ENCODE results near the gene EXD3.

EXD3 gene

GRCh38 chr9:137409515-137409914 is 13.4 kb downstream of the EXD3 start:
- no peak for DNase-seq

DNA sequence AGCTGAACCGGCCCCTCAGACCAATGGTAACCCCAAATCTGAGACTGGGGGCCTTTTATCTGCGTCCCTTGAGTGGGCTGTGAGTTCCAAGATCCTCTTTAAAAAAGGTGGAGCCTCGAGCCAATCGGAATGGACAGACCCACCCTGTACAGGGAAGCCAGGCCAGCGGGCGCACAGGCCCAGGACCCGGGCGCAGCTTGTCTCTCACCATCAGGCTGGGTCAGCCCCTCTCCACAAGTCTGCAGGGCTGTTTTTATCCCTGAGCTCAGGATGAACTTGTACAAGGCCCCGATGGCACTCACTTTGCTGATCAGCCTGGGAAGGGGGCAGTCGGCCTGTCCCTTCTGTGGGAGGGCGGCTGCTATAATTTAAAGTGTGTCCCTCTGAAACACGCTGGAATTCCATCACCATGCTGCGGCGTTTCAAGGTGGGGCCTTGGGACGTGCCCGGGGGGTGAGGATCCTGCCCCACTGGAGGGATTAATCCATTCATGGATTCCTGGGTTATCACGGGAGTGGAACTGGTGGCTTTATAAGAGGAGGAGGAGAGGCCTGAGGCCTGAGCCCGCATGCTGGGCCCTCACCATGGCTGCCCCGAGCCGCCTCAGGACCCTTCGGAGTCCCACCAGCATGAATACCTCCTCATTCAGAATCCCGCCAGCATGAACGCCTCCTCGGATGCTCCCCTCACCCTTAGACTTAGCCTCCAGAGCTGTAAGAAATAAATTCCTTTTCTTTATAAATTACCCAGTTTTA is 14.1 kb downstream of the EXD3 start:
- no peak for DNase-seq

DNA sequence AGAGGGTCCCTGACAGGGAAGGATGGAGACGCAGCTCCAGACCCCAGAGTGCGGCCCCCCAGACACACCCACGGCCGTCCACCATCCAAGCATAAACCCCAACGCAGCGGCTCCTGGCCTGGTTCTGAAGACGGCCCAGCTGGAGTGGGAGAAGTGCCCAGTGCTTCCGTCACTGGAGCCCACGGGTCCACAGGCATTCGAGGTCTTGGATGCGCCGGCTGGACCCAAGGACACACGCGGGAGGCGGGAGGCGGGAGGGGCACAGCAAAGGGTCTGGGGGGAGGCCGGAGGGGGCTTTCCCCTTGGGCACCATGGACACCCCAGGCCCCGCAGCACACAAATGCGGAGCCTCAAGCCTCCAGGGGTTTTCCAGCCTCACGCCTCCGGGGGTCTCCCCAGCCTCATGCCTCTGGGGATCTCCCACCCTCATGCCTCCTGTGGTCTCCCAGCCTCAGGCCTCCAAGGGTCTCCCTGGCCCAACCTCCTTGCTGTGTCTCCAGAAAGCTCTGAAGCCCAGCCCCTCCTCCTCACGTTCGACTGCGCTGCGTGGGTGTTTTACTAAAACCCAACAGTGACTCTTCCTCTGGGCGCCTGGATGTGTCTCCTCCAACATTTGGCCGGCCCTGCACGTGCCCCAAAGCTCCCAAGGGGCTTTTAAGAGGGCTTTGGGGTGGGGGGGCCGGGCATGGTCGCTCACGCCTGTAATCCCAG is 15.2 kb downstream of the EXD3 start:
- no peak for DNase-seq

DNA sequence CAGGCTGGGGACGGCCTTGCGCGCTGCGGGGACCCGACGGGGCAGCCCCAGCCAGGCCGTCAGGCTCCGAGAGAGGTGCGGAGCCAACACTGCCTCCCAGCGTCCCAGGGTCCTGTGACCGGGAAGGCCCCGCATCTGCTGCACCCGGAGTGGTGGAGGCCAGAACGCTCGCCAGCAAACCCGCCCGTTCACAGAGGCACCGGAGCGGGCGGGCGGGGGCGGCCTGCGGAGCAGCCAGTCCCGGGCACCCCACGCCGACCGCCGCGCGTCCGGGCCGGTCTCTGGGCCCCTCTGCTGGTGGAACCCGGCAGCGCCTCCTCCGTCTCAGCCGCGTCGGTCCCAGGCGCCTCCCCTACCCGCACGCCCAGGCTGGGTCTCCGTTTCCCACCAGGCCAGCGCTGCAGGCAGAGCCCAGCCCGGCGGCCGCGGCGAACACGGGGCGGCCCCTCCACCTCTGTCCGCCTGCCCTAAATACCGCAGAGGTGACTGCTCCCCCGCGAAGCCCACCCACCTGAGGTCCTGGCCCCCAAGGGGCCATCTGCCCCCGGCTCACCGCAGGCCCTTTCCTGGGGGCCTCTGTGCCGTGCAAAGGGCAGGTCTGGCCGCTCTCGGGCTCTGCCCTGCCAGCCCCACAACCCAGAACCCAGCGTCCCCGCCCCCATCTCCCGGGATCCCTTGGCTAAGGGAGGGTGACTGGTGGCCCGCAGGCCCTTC is 15.9 kb downstream of the EXD3 start:
- DNase-seq, result peak; percentile 58 to 68

GRCh38 chr9:137406085-137406760 is 16.7 kb downstream of the EXD3 start:
- DNase-seq, result no peak

GRCh38 chr9:137405677-137406081 is 17.3 kb downstream of the EXD3 start:
- no peak for DNase-seq

DNA sequence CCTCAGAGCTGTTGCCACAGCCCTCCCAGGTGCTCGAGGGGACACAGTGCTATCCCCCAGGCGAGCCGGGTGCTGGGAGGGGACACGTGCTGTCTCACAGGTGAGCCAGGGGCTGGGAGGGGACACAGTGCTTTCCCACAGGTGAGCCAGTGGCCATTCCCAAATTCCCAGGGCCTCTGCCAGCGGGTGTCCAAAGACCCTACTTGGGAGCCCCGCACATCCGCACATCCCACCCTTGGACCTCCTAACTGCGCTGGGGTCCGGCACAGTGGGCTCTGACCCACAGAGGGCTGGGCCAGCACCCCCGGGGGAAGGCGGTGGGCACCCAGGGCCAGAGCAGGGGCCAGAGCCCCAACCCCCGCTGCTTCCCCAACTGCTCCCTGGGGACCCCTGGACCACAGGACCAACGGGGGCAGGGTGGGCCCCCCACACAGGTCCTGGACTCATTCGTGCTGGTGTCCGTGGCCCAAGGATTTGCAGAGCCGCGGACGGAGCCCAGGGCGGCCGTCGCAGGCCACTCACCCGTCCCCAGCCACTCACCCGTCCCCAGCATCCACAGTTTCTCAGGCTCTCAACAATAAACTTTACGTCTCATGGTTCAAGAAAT is 17.9 kb downstream of the EXD3 start:
- DNase-seq, result no peak

GRCh38 chr9:137403269-137403668 is 19.7 kb downstream of the EXD3 start:
- no peak for DNase-seq

DNA sequence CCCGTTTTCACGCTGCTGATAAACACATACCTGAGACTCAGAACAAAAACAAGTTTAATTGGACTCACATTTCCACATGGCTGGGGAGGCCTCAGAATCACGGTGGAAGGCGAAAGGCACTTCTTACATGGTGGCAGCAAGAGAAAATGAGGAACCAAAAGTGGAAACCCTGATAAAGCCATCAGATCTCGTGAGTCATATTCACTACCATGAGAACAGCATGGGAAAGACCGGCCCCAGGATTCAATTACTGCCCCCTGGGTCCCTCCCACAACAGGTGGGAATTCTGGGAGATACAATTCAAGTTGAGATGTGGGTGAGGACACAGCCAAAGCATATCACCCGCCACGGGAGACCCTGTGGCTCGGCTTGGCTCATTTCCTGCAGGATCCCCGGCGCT is 20.2 kb downstream of the EXD3 start:
- no peak for DNase-seq

DNA sequence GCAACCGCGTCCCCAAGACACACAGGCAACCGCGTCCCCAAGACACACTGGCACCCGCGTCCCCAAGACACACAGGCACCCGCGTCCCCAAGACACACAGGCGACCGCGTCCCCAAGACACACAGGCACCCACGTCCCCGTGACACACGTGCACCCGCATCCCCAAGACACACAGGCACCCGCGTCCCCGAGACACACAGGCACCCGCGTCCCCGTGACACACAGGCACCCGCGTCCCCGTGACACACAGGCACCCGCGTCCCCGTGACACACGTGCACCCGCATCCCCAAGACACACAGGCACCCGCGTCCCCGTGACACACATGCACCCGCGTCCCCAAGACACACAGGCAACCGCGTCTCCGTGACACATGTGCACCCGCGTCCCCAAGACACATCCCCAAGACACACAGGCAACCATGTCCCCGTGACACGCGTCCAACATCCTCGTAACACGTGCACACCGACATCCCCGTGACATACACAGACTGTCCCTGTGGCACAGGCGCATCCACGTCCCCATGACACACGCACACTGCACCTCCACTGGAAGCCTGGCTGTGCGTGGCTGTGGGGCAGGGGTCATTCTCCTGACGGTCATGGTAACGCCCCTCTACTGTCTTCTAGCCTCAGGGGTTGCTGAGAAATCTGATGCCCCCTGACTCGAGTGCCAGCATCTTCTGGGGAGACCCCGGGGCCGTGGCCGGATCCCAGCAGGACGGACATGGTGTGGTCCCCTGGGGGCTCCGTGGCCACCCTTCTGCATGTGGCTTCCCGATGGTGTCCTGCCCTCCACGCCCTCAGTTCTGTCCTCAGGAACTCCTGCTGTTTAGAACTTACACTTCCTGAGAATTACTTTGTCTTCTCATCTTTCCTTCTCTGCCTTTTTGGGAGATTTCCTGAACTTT is 24.1 kb downstream of the EXD3 start:
- DNase-seq, result no peak

GRCh38 chr9:137397675-137398423 is 25.1 kb downstream of the EXD3 start:
- DNase-seq, result peak in 1 of 2 experiments; percentile 27

DNA sequence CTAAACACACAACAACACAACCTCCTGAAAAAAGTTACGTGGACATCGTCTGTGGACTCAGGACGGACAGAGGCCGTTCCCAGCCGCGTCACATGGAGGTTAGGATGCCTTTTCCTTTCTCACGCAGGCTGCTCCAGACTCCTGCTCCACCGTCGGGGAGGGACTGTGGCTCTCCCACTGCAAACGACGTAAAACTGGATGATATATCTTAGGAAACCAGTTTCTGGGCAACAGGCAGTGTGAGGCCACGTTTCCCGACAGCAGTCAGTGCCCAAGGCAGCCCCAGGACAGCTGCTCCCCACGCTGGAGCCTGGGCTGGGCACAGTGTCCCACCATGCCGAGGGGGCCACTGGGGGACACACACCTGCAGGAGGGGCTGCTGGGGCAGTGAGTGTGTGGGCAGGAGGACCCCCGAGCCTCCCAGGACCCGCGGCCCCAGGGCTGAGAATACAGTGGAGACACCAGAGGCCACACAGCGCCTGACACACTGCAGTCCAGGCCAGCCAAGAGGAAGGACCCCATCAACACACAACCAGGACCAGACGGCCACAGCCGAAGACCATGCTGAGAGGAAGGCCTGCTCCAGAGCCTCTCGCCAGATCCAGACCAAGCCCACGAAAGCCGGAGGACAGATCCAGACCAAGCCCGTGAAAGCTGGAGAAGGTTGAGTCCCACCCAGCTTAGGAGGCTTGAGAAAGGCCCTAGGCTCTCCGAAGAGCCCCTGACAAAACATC is 26.2 kb downstream of the EXD3 start:
- no peak for DNase-seq

DNA sequence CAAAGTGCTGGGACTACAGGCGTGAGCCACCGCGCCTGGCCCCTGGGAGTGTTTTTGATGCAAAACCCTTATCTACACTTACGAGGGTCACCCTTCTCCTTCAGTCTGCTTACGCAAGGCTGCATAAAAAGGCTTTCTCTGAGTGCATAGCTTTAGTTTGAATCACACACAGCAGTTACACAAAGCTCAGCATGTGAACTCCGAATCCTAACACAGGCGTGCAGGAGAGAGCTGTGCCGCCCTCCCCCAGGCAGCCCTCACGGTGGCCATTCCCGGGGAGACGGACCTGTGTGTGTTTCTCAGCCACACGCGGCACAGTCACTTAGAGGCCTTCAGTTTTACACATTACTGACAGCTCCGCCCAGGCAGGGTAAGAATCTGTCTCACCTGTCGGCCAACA is 26.7 kb downstream of the EXD3 start:
- no peak for DNase-seq

DNA sequence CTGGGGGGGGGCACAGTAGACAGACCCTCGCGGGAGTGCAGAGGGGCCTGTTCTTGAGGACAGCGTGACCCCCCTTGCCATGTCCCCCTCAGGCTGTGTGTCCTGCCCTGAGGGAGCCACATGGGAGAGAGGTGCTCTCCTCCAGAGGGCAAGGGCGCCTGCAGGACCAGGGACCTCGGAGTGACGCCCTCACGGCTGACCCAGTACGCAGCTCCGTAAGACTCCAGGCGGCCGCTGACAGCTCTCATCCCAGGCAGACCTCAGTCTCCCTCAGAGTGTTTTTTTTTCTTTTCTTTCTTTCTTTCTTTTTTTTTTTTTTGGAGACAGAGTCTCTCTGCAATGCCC is 27.3 kb downstream of the EXD3 start:
- no peak for DNase-seq

DNA sequence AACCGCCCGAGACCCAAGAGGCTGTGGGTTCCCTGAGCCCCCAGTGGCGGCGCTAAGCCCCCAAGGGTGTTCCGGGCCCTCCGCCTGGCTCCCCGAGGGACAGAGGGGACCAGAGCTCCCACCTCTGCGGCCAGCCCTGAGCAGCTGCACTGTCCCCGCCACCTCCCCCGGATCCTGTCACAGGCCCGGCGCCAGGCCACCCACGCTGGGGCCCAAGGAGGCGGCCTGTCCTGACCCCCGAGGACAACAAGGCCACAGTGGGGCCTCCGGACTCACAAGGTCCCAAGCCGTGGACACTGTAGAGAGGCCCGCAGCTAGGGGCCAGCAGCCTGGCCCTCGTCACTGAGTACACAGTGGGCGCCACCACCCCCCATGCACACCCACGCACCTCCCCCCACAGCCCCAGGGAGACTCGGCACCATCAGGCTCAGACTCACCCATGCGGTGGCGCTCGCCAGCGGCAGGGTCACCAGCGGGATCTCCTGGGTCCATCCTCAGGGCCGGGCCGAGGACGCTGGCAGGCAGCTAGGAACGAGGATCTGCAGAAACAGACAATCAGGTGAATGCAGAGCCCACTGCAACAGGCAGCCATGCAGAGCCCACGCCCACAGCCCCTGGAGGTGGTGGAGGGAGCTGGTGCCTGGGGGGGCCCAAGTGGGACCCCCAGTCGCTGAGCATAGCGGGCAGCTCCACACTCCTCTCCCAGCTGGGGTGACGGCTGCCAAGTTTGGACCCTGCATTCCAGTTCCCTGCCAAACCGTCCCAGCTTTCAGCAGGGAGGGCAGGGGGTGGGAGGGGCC is 27.9 kb downstream of the EXD3 start:
- DNase-seq, result no peak

DNA sequence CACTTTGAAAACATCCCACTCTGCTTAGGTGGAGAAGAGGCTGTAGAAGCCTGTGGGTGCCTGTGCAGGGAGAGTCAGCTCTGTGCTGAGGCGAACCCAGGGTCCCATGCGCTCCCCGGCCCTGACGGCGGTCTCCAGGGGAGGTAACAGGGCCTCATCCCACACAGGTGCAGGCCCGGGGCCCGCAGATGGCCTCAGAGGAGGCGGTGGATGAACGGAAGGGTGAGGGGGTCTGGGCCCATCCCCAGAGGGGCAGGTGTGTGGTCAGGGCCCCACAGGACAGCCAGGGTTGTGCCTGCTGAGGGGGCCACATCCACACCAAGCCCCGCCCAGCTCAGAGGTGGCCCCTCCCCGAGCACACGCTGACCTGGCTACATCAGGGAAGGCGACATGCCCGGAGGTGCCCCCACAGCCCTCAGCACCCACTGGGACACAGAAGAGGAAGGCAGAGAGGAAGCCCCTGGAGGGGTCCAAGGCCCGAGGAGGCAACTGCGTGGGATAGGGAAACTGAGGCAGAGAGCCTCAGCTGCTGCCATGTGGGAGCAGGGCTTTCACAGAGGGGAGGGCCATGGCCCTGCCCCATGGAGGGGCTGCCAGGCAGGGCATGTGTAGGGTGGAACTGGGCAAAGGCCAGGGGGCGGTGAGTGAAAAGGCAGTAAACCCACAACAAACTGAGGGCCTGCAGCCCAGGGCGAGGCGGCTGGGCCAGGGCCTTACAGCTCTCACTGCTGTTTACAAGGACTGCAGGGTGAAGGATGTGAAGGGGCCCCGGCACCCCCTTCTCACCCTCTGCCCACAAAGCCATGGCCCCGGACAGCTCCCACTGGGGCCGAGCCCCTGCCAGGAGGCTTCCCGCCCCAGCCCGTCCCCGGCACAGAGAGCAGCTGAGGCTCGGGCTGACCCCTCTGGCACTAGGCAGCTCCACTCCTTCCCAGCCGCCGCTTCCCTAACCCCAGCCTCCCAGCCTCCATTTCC is 29.5 kb downstream of the EXD3 start:
- DNase-seq, result no peak

GRCh38 chr9:137392232-137393007 is 30.5 kb downstream of the EXD3 start:
- DNase-seq, result no peak

GRCh38 chr9:137391411-137391754 is 31.6 kb downstream of the EXD3 start:
- no peak for DNase-seq

Measured in stimulated activated CD4-positive, alpha-beta T cell treated with anti-CD3 and anti-CD28 coated beads, Interleukin-4, amount 100 ng/mL, for 4 hours (primary cell).